ENCODE measurements around the gene PFDN5.
A peak's percentile ranks its signal among the peaks of the same experiment; 100 is the strongest.
"Not testable (repeated sequence)": the region's sequence is repeated elsewhere in the genome, so short reads cannot be mapped to it uniquely, and the experiment has no call there.

The PFDN5 gene

GRCh38 chr12:53287741-53288216 is 7.6 kb upstream of the PFDN5 start:
- no peak for DNase-seq (ENCODE audit: low read depth)

DNA sequence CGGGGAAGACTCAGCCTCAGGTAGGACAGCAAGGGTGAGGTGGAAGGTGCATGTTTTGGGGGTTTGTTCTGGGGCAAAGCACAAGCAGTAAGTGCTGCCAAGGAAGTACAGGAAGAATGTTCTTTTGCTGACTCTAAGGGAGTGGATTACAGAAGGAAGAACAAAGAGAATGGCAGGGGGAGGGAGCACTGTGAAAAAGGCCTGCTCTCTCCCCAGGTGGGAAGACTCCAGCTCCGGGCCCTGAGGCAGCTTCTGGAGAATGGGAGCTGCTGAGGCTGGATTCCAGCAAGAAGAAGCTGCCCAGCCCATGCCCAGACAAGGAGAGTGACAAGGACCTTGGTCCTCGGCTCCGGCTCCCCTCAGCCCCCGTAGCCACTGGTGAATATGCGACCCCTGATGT is 7.0 kb upstream of the PFDN5 start:
- DNase-seq (ENCODE audit: low read depth): no peak

DNA sequence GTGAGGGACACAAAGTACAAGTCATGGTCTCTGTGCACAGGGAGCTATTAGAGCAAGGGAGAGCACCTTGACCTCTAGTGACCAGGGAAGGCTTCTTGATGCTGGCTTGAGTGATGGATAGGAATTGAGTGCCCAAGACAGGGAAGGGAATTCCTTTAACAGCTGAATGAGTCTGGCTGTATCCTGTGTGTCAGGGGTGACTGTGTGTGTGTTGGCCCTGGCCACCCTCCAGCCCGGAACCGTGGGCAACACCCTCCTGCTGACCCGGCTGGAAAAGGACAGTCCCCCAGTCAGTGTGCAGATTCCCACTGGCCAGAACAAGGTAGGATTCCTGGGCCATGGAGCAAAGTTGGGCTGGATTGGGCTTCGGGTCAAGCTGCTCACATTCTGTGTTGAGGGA is 5.5 kb upstream of the PFDN5 start:
- DNase-seq (ENCODE audit: low read depth): no peak

DNA sequence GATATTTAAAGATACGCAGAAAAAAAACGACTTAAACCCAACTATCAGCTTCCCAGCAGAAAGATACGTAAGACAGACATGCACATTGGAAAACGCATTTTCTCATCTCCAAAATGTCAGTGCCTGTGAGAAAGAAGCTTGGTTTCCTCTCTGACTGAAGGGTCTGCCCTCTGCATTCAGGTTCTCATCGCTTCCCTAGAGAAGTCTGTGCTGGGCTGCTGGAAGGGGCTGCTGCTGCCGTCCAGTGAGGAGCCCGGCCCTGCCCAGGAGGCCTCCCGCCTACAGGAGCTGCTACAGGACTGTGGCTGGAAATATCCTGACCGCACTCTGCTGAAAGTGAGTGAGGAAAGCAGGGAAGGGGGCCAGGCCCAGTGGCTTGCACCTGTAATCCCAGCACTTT is 4.7 kb upstream of the PFDN5 start:
- DNase-seq (ENCODE audit: low read depth): no peak

DNA sequence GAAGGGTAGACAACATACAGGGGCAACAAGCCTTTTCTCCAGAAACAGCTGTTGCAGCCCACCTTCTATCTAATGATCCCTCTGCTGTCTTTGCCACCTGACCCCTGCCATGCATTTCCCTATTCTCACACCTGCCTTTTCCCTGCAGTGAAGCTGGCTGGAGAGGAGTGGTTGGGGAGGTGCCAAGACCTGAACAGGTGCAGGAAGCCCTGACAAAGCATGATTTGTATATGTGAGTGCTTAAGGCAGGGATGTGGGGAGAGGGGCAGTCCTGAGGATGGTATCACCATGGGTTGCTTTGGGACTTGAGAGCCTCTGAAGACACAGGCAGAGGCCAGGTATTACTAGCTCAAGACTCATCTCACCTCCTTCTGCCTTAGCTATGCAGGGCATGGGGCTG is 2.9 kb upstream of the PFDN5 start:
- no peak for DNase-seq (ENCODE audit: low read depth)

GRCh38 chr12:53295891-53296219 is 513 bp downstream of the PFDN5 start:
- DNase-seq (ENCODE audit: low read depth): no peak

- DNase-seq (ENCODE audit: low read depth): not testable (repeated sequence)
These were observed 1.8 kb downstream of the PFDN5 start for GRCh38 chr12:53297106-53297505.

GRCh38 chr12:53298164-53298563 is 2.8 kb downstream of the PFDN5 start:
- peak; percentile 43 for DNase-seq (ENCODE audit: low read depth)

DNA sequence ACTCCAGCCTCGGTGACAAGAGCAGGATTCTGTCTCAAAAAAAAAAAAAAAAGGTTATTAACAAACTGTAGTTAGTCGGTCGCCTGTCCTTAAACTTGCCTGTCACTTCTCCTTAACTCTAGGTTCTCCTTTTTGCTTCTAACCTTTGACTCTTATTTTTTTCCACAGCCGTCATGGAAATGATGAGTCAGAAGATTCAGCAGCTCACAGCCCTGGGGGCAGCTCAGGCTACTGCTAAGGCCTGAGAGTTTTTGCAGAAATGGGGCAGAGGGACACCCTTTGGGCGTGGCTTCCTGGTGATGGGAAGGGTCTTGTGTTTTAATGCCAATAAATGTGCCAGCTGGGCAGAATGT is 3.7 kb downstream of the PFDN5 start:
- peak; percentile 83 for DNase-seq (ENCODE audit: low read depth)

- DNase-seq (ENCODE audit: low read depth): peak; percentile 90
These were observed 4.3 kb downstream of the PFDN5 start, which contains the start of gene MYG1 for GRCh38 chr12:53299454-53300180. Gene MYG1 (plus strand): TSS chr12:53299695. CDS start chr12:53299738, 43 bp downstream.

GRCh38 chr12:53300187-53300586 is 4.8 kb downstream of the PFDN5 start:
- DNase-seq (ENCODE audit: low read depth): no peak

- DNase-seq (ENCODE audit: low read depth): no peak
These were observed 7.6 kb downstream of the PFDN5 start for GRCh38 chr12:53302903-53303302.

DNA sequence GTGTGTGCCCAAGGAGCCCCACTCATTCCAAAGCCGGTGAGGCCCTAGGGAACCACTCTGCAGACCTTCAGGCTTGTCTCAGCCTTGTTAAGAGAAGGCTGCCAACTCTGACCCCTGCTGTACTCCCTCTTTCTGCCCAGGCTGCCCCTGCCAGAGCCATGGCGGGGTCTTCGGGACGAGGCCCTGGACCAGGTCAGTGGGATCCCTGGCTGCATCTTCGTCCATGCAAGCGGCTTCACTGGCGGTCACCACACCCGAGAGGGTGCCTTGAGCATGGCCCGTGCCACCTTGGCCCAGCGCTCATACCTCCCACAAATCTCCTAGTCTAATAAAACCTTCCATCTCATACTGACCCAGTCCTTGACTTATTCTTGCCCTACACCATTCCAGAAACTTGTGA is 11.5 kb downstream of the PFDN5 start:
- no peak for DNase-seq (ENCODE audit: low read depth)

DNA sequence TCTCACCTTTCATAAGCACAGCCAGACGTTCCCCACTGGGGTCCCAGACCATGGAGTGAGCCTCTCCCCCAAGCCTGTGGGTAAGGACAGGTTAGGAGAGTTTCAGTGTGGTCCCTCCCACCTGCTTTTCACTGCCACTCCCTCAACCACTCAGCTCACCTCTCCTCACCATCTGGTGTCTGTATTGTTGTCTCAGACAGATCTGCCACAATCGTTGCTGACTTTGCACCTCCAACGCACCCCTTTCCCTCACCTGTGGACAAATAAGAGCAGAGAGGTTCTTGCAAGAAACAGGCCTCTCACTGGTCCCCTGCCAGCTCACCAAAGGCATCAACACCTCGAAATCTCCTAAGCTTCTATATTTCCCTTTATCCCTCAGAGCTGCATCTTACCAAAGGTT is 12.9 kb downstream of the PFDN5 start:
- DNase-seq (ENCODE audit: low read depth): no peak

GRCh38 chr12:53313996-53314395 is 18.7 kb downstream of the PFDN5 start:
- DNase-seq (ENCODE audit: low read depth): no peak

DNA sequence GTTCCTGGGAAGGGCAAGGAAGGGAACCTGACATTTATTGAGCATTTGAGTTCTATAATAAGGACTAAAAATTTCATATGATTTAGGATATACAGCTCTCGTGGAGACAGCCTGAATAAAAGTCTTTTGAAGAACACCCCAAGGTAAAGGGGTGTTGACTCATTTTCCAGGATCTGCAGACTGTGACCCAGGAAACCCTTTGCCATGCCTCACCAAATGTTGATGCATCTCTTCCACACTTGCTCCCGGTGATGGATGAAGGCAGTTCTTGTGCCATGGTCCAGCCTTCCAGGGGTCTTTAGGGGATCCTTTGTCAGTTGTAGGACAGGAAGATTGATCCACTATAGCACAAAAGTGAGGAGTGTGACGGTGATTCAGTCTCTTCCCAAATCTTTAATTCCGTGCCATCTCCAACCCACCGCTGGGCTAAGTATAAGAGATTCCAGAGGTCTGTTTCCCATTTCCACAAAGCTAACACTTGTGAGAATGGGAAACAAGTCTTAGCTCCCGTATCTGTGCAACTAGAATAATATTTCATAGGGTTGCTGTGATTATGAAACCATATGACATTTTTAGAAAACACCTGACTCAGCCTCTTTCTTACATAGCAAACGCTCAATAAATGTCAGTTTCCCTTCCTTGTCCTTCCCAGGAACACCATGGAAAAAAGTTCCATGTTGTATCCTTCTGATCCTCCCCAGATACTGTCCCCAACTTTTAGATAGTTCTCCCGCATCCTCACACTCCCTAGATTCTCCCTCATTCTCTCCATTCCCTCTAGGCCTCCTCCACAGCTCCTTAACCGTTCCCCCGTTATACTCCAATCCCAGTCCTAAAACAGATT is 25.2 kb downstream of the PFDN5 start:
- DNase-seq (ENCODE audit: low read depth): no peak

GRCh38 chr12:53324113-53324778 is 28.9 kb downstream of the PFDN5 start:
- no peak for DNase-seq (ENCODE audit: low read depth)

- peak; percentile 92 for DNase-seq (ENCODE audit: low read depth)
These were observed 29.6 kb downstream of the PFDN5 start for GRCh38 chr12:53324779-53325510.

DNA sequence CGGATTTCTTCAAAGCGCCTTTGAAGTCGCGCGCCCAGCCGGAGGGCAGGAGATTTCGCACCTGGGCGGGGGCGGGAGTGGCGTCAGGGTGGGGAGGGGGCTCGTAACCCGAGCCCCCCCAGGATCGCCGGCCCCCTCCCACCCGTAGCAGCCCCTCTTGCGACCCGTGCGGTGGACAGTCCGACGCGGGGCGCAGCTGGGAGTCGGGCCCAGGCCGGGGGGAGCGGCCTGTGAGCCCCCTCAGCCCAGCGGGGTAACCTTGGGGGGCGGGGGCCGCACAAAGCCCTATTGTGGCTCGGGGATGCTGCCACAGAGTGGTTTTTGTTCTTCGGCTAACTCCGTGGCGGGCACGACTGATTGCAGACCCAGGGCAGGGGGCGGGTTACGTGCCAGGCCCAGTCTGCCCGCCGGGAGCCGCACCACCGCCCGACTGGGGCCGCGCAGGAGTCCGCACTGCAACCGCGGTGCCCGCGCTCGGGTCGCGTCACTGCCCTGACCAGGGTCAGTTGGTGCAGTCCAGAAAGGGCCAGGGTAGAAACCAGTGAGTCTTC is 30.2 kb downstream of the PFDN5 start:
- no peak for DNase-seq (ENCODE audit: low read depth)

DNA sequence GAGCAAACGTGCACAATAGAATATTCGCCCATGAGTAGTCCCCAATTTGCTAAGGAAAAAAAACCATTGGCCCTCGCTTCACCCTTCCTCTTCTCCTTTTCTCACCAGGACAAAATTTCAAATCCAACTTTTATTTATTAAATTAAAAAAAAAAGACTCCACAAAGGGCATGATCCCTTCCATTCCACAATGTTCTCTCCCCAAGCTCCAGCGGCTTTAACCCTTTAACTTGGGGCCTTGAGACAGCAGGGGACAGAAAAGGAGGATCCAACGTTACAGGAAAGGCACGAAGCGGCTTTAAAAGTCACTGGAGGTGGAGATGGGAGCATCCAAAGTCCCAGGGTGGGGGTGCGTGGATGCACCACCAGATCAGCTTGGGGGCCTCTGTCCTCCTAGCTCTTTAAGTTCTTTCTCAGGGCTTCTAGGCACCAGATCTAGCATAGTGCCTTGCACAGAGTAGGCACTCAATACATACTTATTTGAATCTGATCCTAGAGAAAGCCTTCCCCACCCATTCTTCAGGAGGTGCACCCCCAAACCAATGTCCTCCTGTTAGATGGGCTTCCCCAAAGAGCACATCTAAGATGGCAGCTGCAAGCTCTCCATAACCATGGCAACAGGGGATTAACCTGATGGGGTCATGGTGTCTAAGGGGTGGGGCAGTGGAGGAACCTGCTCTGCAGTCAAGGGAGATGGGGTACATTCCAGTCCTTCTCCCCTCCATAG is 31.3 kb downstream of the PFDN5 start:
- no peak for DNase-seq (ENCODE audit: low read depth)

DNA sequence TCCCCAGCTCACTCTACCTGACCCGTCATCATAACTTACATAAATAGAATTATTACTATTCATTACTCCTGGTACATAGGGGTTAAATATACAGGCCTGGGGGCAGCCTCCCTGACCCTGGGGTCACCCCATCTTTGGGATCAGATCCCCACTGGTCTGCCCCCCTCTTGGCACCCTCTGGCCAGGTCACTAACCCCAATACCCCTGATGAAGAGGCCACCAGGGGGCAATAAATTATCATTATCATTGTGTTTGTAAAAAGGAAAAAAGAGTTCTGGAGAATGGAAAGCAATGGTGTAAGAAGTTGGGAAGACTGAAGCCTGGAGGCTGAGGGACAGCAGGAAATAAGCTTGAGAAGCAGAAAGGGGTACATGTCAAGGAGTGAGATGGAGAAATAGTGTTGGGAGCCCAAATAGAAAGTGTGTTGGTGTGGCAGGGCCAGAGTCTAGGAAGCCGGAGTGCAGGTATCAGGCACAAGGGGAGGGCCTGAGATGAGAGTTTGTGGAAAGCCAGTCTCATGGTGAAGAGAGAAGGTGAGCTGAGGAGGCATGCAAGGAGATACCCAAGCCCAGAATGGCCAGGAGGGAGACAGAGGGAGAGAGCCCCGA is 32.2 kb downstream of the PFDN5 start:
- DNase-seq (ENCODE audit: low read depth): no peak

Data from fibroblast of the conjunctiva (primary cell).